Activated naive CD4-positive, alpha-beta T cell treated with anti-CD3 and anti-CD28 coated beads, Interleukin-2, amount 10 ng/mL, durations not matched to agents 7 days and 5 days (primary cell): ENCODE measurements around the gene ICOS.

ENCODE experiments used
- CTCF ChIA-PET: fragments of 350-600 bp; sonication (Branson Sonifier 250); formaldehyde crosslinking; loops from one replicate; lab custom pipeline; 2021; ENCODE audit warnings: antibody characterized with exemption; lab: Charles Lee
- DNase-seq: peaks from one replicate; pipeline ENCODE4 v3.0.0-alpha.2; 2020
- H3K27ac Mint-ChIP-seq: one replicate; pipeline ENCODE4 v1.8.0; 2021; ENCODE audit warnings: mild to moderate bottlenecking, moderate library complexity, mixed read lengths
- H3K27me3 Mint-ChIP-seq: one replicate; pipeline ENCODE4 v1.8.0; 2021; ENCODE audit warnings: mild to moderate bottlenecking, mixed read lengths
- H3K36me3 Mint-ChIP-seq: one replicate; pipeline ENCODE4 v1.8.0; 2021; ENCODE audit warnings: mixed read lengths
- H3K4me1 Mint-ChIP-seq: one replicate; pipeline ENCODE4 v1.8.0; 2021; ENCODE audit warnings: mixed read lengths
- H3K4me3 Mint-ChIP-seq: one replicate; pipeline ENCODE4 v1.8.0; 2021; ENCODE audit warnings: mild to moderate bottlenecking, moderate library complexity, mixed read lengths
- H3K9me3 Mint-ChIP-seq: one replicate; pipeline ENCODE4 v1.8.0; 2021; ENCODE audit warnings: mixed read lengths

The ICOS gene

DNA sequence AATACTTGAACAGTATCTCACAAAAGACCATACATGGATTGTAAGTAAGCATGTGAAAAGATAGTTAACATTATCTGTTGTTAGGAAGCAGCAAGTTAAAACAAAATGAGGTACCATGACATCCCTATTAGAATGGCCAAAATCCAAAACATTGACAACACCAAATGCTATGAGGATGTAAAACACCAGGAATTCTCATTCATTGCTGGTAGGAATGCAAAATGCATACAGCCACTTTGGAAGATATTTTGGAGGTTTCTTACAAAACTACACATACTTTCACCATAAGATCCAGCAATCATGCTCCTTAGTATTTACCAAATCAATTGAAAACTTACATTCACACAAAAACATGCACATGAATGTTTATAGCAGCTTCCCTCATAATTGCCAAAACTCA, 30.9 kb upstream of the ICOS start:
- H3K4me3 Mint-ChIP-seq = no peak overlapping the region
- no peak for DNase-seq
- peaks cover 16% of the 10 kb centered on the region for H3K4me1 Mint-ChIP-seq
- peaks cover 12% of the 10 kb centered on the region for H3K36me3 Mint-ChIP-seq
- CTCF ChIA-PET = interaction anchor here (1.4 kb wide), 1 partner anchor 48 kb away, joined by 4 read pairs; no protein-coding TSS in a partner anchor
- H3K27me3 Mint-ChIP-seq = no peaks in the 10 kb centered on the region
- H3K9me3 Mint-ChIP-seq = peaks cover 26% of the 10 kb centered on the region
- H3K27ac Mint-ChIP-seq = no peak overlapping the region

DNA sequence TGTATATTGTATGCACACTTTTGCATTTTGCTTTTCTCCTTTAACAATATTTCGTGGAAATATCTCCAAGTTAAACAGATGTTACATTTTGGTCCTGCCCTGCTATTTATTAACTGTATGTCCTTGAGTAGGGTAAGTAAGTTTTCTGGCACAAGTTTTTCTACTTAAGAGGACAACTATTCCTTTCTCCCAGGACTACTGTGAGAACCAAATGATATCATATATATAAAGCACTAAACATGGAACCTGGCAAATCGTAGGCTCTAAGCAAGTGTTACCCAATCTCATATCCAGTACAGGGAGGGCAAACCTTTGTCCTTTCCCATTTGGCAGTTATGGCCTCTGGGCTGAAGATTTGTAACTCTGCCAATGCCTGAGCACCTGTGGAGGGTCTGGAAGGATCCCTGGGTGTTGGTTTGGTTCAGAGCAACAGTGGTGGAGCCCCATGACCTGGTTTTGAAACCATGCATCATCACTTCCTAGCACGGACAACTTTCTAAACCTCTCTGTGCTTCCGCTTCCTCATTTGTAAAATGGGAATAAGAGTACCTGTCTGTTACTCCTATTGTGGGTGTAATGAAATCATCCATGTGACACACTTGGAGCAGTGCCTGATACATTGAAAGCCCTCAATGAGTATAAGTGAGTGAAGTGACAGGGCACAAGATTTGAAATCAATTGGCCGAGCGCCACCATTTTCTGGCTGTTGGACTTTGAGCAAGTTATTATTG, 28.3 kb upstream of the ICOS start:
- no peak overlapping the region for H3K27ac Mint-ChIP-seq

DNA sequence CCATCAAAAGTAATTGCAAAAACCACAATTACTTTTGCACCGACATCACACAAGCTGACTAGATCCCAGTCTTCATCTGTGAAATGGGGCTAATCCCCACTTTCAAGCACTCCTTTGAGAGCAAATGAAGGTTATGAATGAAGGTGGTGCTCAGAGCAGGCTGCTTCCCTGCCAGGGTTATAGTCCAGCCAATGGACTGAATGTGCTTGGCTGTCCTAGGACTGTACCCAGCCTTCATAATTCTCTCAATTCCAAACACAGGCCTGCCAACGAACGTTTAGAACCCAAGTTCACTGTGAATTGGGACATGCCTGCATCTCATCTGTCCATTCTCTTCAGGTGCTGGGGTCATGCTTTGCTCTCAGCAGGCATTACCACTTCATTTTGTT, 27.8 kb upstream of the ICOS start:
- H3K4me1 Mint-ChIP-seq = peaks cover 16% of the 10 kb centered on the region
- CTCF ChIA-PET = interaction anchor here (0.7 to 3.6 kb wide), 24 partner anchors 8 to 673 kb away, joined by 3 to 65 read pairs (median 5); partner anchors contain the start of gene CTLA4
- no peak overlapping the region for H3K4me3 Mint-ChIP-seq
- no peaks in the 10 kb centered on the region for H3K36me3 Mint-ChIP-seq
- peaks cover under 1% of the 10 kb centered on the region for H3K27me3 Mint-ChIP-seq
- no peak for DNase-seq
- H3K9me3 Mint-ChIP-seq = peaks cover 3% of the 10 kb centered on the region
- no peak overlapping the region for H3K27ac Mint-ChIP-seq

More for the DNA sequence above, 28.3 kb upstream of the ICOS start:
- H3K9me3 Mint-ChIP-seq = peaks cover 5% of the 10 kb centered on the region
- H3K27me3 Mint-ChIP-seq = no peaks in the 10 kb centered on the region
- no peak overlapping the region for H3K4me3 Mint-ChIP-seq
- CTCF ChIA-PET = interaction anchor here (1.8 to 3.6 kb wide), 3 partner anchors 29 to 422 kb away, joined by 3 to 65 read pairs (median 9); no protein-coding TSS in a partner anchor
- DNase-seq = no peak
- peaks cover 16% of the 10 kb centered on the region for H3K4me1 Mint-ChIP-seq
- H3K36me3 Mint-ChIP-seq = peaks cover 2% of the 10 kb centered on the region

DNA sequence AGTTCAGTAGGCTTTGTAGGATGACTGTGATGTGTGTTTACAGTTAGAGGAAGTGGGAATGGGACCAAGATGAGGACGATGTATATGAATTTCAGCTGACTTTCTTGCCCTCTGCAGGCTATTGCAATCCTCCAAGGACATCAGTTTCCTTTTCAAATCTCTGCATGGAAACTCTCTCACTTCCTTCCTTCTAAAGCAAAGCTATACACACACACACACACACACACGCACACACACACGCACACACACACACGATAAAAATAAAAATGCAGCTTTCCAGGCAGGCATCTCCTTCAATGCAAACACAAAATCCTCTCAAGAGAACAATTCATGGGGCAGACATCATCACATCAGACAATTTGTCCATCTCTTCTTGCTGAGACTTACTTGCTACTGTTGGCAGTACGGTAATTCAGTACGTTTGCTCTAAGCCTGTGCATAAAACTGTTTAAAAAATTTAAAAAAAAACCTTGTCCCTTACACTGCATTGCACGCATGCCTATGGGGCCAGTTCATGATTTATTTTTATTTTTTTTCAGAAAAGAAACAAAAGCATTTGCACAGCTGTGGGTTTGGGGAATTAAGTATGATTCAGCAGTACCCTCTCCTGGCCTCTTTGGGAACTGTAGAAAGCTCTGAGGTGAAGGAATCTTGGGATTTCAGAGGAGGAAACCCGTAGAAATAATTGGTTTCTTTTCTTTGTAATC, 27.1 kb upstream of the ICOS start:
- H3K4me3 Mint-ChIP-seq = peak overlapping the region; percentile 5
- peaks cover 4% of the 10 kb centered on the region for H3K27me3 Mint-ChIP-seq
- H3K27ac Mint-ChIP-seq = no peak overlapping the region
- H3K36me3 Mint-ChIP-seq = no peaks in the 10 kb centered on the region
- peaks cover 19% of the 10 kb centered on the region for H3K4me1 Mint-ChIP-seq
- peaks cover 3% of the 10 kb centered on the region for H3K9me3 Mint-ChIP-seq
- DNase-seq = peak; percentile 45
- CTCF ChIA-PET = interaction anchor here (0.6 to 3.6 kb wide), 40 partner anchors 9 to 1335 kb away, joined by 3 to 65 read pairs (median 4); partner anchors contain the start of gene CTLA4

DNA sequence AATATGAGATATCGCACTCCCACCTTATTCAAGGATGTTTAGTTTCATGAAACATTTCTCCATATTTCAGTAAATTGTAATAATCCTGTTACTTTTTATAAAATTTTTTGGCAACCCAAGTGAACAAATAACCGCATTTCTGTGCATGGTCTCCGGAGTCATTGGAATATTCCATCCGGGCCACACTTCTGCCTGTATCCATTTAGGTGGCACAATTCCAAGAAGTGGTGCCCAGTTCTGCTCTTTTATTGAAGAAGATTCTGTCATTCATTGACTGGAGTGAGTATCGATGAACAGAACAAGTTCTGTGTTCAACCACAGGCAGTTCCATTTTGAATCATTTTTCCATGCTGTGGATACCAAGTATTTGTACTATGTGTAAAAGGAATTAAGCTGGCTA, 26.6 kb upstream of the ICOS start:
- Mint-ChIP-seq H3K9me3 (no peaks in the 10 kb centered on the region), H3K27me3 (peaks cover 4% of the 10 kb centered on the region), H3K36me3 (no peaks in the 10 kb centered on the region), H3K4me1 (peaks cover 19% of the 10 kb centered on the region), H3K4me3 (no peak overlapping the region), H3K27ac (no peak overlapping the region)
- CTCF ChIA-PET = interaction anchor here (0.8 to 3.6 kb wide), 34 partner anchors 9 to 674 kb away, joined by 3 to 65 read pairs (median 4); partner anchors contain the start of gene CTLA4
- no peak for DNase-seq

DNA sequence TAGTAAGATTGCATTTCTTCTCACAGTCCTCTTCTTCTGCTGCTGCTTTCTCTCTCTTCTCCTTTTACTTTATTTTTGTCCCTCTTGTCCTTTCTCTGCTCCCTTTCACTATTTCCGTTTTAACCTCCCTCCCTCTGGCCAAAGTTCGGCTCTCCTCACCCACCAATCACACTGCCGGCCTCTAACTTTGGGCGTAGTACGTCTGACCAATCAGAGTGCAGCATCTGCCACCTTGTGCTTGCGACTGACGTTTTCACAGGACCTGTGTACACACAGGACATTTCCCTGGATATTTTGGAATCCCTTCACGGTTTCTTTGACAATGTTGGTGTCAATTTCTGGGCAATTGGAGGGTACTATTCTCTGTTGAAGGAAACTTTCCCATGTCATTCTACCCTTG, 22.6 kb upstream of the ICOS start:
- H3K27me3 Mint-ChIP-seq = peaks cover 4% of the 10 kb centered on the region
- H3K27ac Mint-ChIP-seq = peak overlapping the region; percentile 6
- no peaks in the 10 kb centered on the region for H3K36me3 Mint-ChIP-seq
- peaks cover 22% of the 10 kb centered on the region for H3K4me1 Mint-ChIP-seq
- CTCF ChIA-PET = interaction anchor here (0.9 to 1.1 kb wide), 2 partner anchors 56 to 99 kb away, joined by 3 read pairs; no protein-coding TSS in a partner anchor
- no peak for DNase-seq
- no peaks in the 10 kb centered on the region for H3K9me3 Mint-ChIP-seq
- no peak overlapping the region for H3K4me3 Mint-ChIP-seq

DNA sequence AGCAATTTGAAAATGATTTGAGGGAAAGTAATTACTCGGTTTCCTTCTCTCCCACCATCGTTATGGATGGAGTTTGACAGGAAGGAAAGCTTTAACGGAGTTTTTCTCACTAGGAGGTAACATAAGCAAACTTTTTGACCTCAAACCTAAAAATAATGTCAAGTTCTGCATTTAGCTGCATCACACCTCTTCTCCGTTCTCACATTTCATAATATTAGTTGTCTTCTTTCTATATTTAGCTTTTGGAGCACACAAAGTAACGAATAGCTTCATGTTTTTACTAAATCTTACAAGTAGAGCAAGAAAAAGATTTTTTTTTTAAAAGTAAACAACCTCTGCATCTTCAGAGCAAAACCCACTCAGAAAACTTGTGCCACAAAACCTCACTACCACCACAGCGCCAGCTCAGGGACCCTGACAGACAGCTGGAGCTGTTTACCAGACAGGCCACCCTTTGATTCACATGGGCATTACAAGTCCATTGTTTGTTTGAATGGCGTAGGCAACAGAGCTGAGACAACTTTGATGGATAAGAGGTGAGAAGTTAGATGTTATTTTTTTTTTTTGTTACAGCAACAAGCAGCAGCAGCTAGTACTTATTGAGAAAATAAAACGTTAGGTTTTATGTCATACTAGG, 21.9 kb upstream of the ICOS start:
- no peaks in the 10 kb centered on the region for H3K9me3 Mint-ChIP-seq
- no peak overlapping the region for H3K27ac Mint-ChIP-seq
- no peak for DNase-seq
- peaks cover 15% of the 10 kb centered on the region for H3K4me1 Mint-ChIP-seq
- peaks cover 4% of the 10 kb centered on the region for H3K27me3 Mint-ChIP-seq
- H3K4me3 Mint-ChIP-seq = no peak overlapping the region
- H3K36me3 Mint-ChIP-seq = no peaks in the 10 kb centered on the region
- CTCF ChIA-PET = interaction anchor here (0.7 to 1.1 kb wide), 5 partner anchors 14 to 430 kb away, joined by 3 to 4 read pairs (median 3); no protein-coding TSS in a partner anchor

DNA sequence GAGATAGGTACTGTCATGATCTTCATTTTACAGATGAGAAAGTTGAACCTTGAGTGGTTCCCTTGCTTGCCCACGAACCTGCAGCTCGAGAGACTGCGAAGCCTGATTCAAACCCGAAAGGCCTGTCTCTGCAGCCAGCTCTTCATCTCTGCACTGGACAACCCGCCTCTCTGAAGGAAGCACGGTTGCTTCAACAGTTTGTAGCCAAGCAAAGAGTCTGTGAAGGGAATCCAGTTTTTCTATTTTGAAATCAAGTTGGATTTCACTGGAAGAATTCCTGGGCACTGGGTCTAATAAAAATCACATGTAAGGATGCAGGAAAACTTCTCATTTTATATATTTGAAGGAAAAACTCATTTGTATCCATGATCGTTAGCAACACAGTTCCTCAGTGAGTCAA, 21.3 kb upstream of the ICOS start:
- H3K27me3 Mint-ChIP-seq = peaks cover 4% of the 10 kb centered on the region
- H3K4me3 Mint-ChIP-seq = no peak overlapping the region
- CTCF ChIA-PET = interaction anchor here (0.7 to 1.1 kb wide), 4 partner anchors 13 to 431 kb away, joined by 3 to 4 read pairs (median 3); no protein-coding TSS in a partner anchor
- peaks cover 10% of the 10 kb centered on the region for H3K4me1 Mint-ChIP-seq
- no peak for DNase-seq
- H3K27ac Mint-ChIP-seq = no peak overlapping the region
- H3K9me3 Mint-ChIP-seq = no peaks in the 10 kb centered on the region
- H3K36me3 Mint-ChIP-seq = no peaks in the 10 kb centered on the region

DNA sequence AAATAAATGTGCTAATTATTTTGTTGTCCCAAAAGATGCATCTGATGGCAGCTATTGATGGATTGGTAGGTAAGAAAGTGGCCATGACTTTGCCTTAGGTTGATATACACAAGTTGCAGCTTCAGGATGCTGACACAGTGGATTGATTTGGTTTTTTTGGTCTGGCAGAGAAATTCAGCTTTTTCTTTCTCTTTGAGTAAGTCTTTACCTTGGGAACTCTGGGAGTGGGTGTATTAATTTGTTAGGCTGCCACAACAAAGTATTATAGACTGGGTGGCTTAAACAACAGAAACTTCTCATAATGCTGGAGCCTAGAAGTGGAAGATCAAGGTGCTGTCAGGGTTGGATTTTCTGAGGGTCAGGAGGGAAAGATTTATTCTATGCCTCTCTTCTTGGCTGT, 19.8 kb upstream of the ICOS start:
- Mint-ChIP-seq H3K27me3 (peaks cover 8% of the 10 kb centered on the region), H3K4me1 (peaks cover 10% of the 10 kb centered on the region), H3K9me3 (no peaks in the 10 kb centered on the region), H3K27ac (no peak overlapping the region), H3K4me3 (no peak overlapping the region), H3K36me3 (no peaks in the 10 kb centered on the region)
- DNase-seq = no peak
- CTCF ChIA-PET = interaction anchor here (0.6 to 1.3 kb wide), 4 partner anchors 12 to 791 kb away, joined by 3 to 9 read pairs (median 3); no protein-coding TSS in a partner anchor

DNA sequence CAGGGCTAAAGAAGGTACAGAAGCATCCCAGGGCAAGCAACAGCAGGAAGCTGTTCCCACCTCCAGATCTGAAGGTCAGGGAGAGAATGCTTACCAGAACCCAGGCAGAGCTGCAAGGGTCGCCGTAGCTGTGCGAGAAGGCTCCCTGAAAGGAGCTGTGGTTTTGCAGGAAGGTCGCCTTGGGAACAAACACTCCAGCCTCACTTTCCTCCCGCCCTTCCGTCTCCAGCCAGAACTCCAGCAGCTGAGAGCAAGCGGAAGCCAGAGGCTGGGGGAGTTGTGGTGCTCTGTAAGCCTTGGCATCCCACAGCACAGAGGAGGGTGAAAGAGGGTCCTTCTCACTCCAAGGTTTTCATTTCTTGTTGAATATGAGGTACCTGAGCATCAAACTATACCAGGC, 18.3 kb upstream of the ICOS start:
- no peak overlapping the region for H3K4me3 Mint-ChIP-seq
- DNase-seq = no peak
- peaks cover 8% of the 10 kb centered on the region for H3K27me3 Mint-ChIP-seq
- H3K9me3 Mint-ChIP-seq = no peaks in the 10 kb centered on the region
- peaks cover 10% of the 10 kb centered on the region for H3K4me1 Mint-ChIP-seq
- no peak overlapping the region for H3K27ac Mint-ChIP-seq
- no peaks in the 10 kb centered on the region for H3K36me3 Mint-ChIP-seq
- CTCF ChIA-PET = interaction anchor here (0.6 to 1.9 kb wide), 3 partner anchors 9 to 90 kb away, joined by 3 to 4 read pairs (median 4); no protein-coding TSS in a partner anchor

DNA sequence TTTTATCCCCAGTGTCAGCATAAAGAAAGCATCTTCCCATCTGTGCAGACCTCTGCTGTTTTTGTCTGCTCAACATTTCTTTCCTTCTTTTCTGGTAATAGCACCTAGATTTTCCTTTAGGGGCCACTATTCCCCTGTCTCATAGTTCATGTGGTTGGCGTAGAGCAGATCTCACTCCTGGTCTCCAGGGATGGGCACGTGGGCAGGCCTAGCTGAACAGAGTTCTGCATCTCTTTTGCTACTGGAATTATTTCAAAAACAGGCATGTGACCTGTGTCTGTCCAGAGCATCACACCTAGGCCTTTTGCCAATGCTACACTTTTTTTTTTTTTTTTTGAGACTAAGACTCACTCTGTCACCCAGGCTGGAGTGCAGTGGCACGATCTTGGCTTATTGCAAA, 17.7 kb upstream of the ICOS start:
- peaks cover 7% of the 10 kb centered on the region for H3K27me3 Mint-ChIP-seq
- H3K4me1 Mint-ChIP-seq = peaks cover 9% of the 10 kb centered on the region
- H3K4me3 Mint-ChIP-seq = no peak overlapping the region
- no peak overlapping the region for H3K27ac Mint-ChIP-seq
- CTCF ChIA-PET = interaction anchor here (1.0 to 1.9 kb wide), 2 partner anchors 9 to 10 kb away, joined by 4 read pairs; no protein-coding TSS in a partner anchor
- H3K36me3 Mint-ChIP-seq = no peaks in the 10 kb centered on the region
- no peaks in the 10 kb centered on the region for H3K9me3 Mint-ChIP-seq
- no peak for DNase-seq

DNA sequence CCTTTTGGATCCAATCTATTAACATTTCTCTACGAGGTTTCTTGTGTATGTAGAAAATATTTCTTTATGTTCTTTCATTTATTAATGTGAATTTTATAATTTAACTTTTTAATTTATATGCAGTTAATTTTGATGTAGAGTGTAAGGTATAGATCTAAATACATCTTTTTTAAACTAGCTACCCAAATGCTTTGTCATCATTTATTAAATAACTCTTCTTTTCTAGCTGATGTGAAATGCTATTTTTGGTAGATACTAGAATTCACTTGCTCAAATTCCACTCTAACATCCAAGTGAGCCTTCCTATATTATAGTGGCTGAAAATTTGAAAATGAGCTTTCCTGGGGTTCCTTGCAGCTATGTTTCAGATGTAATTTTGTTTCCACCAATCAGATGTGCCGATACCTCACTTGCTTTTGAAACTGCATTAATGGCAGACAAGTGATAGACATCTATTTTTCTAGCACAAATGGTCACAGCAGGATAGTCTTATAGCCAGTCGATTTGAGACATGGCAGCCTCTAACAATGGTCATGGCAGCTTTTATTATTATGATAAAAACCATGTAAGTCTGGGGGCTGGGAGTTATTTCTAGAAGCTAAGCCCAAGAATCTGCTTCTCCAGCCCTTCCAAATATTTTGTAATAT, 10.9 kb upstream of the ICOS start:
- Mint-ChIP-seq H3K36me3 (no peaks in the 10 kb centered on the region), H3K4me1 (peaks cover 5% of the 10 kb centered on the region), H3K9me3 (no peaks in the 10 kb centered on the region), H3K4me3 (no peak overlapping the region), H3K27me3 (peaks cover 7% of the 10 kb centered on the region), H3K27ac (no peak overlapping the region)
- CTCF ChIA-PET = interaction anchor here (0.6 to 0.8 kb wide), 2 partner anchors 14 to 253 kb away, joined by 3 read pairs; no protein-coding TSS in a partner anchor
- no peak for DNase-seq

DNA sequence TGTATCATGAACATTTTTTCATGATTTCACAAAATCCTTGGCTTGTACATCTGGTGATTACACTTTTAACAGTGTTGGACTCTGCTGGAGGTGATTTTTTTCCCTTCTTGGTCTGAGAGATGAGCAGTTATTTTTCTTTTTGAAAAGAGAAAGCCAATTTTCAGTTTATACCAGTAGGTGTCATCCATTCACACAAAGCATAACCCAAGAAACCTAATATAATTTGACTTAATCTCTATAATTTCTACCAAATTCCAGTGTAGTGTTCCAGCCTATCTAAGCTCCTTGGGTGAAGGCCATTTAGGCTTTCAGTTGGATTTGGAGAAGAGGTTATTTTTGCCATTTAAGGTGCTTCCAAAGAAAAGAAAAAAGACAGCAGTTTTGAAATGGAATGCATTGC, 7.7 kb upstream of the ICOS start:
- H3K4me3 Mint-ChIP-seq = no peak overlapping the region
- peaks cover 4% of the 10 kb centered on the region for H3K27me3 Mint-ChIP-seq
- peaks cover 2% of the 10 kb centered on the region for H3K9me3 Mint-ChIP-seq
- H3K36me3 Mint-ChIP-seq = peaks cover 7% of the 10 kb centered on the region
- DNase-seq = no peak
- CTCF ChIA-PET = interaction anchor here (0.7 to 2.5 kb wide), 17 partner anchors 10 to 249 kb away, joined by 3 to 9 read pairs (median 4); no protein-coding TSS in a partner anchor
- H3K27ac Mint-ChIP-seq = no peak overlapping the region
- H3K4me1 Mint-ChIP-seq = peaks cover 31% of the 10 kb centered on the region
